NCI-H82 treated with DMSO at 0.1 percent for 48 hours (cell line): ENCODE measurements around the gene ZBTB33.
A peak's percentile ranks its signal among the peaks of the same experiment; 100 is the strongest.

ENCODE experiments used
- DNase-seq: peaks from one replicate; lab custom pipeline; 2025; ENCODE audit not compliant: unreplicated experiment; lab: John Stamatoyannopoulos, UW

ZBTB33 gene

GRCh38 chrX:120262859-120263708 lies 12.5 kb downstream of the ZBTB33 start:
- DNase-seq: no peak

DNA sequence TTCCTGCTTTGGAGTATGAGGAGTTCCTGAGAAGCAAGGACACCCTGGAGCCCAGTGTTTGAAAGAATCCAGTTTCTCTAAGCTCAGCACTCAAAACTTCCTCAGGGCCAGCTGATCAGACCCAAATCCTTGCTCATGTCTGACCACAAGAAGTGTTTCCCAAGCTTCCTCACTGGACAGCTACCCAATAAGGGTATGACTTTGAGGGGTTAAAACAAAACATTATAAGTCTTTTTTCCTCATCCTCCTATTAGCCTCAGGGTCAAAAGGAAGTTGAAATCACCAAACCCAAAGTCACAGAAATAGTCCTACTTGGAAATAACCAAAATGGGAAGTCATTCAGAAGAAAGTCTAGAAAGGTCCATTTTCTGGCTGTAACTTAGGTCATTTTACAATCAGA lies 13.7 kb downstream of the ZBTB33 start:
- no peak for DNase-seq

DNA sequence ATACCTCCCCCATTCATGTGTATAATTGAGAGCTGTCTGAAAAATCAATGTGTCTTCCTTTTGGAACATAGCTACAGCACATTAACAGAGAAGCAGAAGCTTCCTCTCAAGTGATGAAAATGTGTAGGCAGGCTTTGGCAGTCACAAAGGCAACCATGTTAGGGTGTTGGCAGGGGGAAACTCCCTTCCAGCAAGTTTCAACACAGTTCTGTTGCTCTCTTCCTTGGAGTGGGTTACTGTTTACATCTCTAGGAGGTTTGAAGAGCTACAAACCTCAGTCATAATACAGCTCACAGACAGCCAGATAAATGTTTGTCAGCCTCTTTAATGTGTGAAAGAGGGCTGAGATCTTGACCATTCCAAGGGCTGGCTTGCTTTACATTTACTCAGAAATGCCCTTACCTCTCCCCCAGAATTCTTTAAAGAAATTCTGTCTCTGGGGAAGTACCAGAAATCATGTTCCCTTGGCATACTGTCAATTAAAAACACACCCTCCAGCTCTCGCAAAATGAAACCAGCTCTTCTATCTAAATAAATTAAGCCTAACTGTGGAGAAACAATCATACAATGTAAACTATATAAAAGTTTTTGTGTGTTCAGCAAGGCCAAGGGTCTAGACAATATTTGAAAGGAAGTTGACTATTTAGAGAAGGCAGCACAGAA lies 18.9 kb downstream of the ZBTB33 start:
- no peak for DNase-seq

DNA sequence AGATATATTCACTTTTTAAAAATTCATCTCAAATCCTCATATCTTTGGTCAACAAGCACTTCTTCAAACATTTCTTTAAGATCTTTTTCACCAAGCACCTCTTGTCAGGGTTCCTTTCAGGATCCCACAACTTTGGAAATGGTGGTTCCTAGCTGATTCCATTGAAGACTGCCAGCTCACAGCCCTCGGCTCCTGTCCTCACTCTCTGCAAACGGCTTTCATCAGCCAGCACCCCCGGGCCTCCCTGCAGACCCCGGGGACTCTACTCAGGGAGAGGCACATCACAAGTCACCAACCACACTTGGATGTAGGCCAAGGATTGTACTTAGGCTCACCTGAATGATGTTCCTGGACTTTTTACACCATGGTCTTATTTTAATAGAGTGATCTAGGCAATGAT lies 20.0 kb downstream of the ZBTB33 start:
- DNase-seq: no peak

DNA sequence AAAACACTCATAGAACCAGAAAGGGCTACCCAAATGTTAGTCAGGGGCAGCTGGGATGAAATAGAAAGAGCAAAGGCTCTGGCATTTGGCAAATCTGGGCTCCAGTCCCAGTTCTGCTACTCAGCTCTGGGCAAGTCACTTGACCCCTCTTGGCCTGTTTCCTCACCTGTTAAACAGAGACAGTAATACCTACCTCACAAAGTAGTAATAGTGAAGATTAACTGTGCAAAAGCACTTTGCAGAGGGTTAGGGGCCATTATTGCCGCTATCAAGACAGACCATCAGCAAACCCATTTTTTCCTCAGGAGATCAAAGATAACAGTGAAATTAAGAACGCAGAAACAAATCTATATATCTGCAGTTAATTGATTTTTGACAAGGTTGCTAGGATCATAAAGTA lies 20.6 kb downstream of the ZBTB33 start:
- DNase-seq: no peak

DNA sequence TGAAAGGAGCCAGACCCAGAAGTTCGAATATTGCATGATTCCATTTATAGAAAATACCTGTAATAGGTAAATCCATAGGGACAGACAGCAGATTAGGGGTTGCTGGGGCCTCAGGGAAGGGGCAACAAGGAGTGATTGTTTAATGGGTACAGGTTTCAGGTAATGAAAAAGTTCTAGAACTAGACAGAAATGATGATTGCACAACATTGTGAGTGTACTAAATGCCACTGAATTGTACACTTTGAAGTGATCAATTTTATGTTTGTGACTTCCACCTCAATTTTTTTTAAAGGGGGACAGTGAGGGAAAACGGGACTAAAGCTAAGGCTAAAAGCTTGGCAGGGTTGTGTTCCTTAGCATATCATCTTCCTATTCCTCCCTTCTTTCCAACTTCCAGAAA lies 23.5 kb downstream of the ZBTB33 start:
- no peak for DNase-seq

- DNase-seq: no peak
These were observed 24.3 kb downstream of the ZBTB33 start for GRCh38 chrX:120274958-120275357.

DNA sequence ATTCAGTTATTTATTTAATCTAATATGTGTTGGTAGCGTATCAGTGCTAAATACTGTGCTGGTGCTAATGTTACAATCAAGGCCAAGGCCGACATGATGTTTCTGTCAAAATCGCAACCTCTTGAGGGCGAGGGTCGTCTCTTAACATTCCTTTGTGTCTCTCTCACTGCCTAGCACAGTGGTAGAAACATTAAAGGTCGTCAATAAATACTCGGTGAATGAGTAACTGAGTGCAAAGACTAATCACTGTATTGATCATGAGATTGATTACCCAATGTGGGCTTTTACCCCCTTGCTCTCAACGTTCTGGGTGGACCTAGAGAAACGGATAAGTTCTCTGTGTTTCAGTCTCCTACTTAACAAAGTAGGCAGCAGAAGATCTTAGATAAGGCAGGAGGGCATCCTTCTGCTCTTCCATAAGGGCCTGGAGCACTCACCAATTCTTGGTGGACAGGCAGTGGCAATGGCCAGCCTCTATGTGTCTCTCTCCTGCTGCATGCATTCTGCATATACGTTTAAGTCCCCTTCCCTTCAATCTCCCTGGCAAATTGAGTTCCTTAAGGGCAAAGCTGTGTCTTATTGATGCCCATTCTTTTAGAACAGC lies 30.5 kb downstream of the ZBTB33 start:
- DNase-seq: no peak

- no peak for DNase-seq
These were observed 31.1 kb downstream of the ZBTB33 start for GRCh38 chrX:120281761-120282160.

DNA sequence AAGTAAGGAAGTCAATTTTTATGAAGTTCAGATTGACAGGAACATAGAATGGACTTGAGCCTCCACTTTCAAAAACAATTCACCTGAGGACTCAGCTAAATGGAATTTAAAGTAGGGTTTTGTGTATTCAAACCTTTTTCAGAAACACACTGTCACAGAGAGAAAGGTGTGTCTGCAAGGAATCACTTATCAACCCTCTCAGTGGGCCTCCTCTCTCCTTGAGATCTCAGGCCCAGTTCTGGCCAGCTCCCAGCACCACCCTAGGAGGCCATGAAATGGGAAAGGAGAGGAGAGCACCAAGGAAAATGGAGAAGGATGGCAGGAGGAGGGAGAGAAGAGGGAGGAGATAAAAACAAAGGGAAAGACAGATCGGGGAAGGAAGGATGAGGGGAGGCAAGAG lies 32.1 kb downstream of the ZBTB33 start:
- DNase-seq: no peak

- no peak for DNase-seq
These were observed 36.3 kb downstream of the ZBTB33 start for GRCh38 chrX:120286733-120287512.

- DNase-seq: no peak
These were observed 37.0 kb downstream of the ZBTB33 start for GRCh38 chrX:120287513-120288112.

DNA sequence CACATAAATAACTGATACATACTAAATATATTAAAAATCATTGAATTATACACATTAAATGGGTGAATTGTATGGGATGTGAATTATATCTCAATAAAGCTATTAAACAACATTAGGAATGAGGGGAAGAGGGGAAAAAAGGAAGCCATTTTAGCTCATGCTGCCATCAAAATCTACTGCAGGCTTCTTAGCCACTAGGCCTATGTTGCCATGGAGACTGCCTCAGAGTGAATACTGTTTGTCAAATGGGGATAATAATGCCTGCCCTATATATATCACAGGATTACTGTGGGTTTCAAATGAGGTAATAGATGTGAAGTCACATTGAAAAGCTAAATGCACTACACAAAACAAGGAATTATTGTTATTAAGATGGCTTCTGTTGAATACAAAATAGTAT lies 39.5 kb downstream of the ZBTB33 start:
- no peak for DNase-seq

DNA sequence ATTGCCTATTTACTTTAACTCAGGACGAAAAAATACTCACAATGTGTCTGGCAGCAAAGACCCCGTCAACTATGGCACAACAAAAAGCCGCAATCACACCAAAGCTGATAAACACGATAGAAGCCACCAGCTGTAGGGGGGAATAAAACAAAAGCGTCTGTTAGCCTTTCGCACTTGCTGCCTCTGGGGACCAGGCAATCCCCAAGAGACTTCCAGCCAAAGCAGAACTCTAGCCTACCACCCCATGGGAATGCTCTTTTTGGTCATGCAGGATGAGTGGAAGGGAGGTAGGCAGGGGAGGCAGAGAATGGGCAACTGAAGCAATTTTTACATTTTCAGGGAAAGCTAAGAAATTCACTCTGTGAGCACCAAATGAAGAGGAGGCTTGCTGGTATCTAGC lies 40.6 kb downstream of the ZBTB33 start:
- DNase-seq: no peak

DNA sequence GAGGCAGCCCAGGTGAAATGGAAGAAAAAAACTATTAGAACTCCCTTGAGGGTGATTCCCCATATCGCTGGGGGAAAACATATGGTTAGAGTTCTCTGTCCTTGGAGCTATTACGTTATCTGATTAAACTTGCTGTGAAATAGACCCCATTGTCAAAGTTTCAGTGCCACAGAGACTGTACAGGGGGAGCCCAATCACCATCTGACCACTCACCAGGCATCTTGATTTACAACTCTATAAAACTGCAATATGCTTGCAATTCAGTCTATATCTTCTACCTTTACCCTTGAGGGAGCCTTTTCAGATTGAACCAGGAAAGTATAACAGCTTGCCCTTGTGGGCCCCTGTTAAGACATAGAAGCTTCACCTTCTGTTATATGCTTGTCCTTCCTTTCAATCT lies 42.4 kb downstream of the ZBTB33 start:
- DNase-seq: peak; percentile 17

DNA sequence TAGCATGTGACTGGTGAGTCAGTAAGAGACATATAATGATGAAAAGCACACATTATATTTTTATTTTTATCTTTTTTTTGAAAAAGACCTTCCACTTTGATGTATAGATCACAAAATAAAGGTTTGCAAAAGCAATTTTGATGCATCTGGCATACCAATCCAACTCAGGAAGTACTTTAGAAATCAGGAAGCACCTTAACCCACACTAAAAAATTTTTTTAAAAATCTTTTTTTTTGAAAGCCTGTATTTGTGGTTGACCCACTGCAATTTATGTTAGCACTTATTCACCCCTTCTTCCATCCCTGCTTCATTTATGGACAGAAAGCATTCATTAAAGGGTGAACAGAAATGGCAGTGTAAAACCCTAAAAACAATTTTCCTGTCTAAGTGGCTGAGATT lies 44.0 kb downstream of the ZBTB33 start:
- DNase-seq: no peak

GRCh38 chrX:120297923-120298322 lies 47.3 kb downstream of the ZBTB33 start:
- no peak for DNase-seq

DNA sequence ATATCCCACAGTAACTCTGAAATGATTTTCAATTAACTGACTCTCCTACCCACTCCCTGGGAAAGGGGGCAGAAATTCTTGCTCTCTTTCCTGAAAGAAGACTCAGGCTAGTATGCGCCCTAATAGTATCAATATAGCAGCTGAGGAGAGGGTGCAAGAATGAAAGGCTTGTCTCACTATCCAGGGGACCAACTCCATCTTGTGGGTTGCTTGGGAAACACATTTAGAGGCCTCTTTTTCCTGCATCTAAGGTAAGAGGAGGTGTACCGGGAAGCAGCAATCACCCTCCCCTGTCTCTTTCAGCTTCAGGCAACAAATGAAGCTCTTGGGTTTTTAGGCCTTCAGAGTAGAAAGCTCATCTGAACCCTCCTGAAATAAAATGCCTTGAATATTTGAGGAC lies 49.3 kb downstream of the ZBTB33 start:
- no peak for DNase-seq

DNA sequence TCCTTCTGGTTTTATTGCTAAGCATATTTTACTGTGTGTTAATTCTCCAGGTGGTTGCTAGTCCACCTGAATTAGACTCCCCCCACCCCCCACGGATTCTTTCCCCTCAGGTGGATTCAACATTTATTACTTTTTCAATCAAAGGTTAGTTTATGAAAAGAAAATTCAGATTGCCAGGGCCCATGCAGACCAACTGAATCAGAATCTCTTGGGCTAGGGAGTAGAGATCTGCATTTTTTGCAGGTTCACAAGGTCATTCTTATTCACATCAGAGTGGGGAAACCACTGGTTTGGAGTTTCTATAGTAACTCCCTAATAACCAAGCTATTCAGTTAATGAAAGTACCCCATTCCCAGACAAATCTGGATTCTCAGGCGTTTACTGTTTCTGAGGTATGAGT lies 50.9 kb downstream of the ZBTB33 start:
- no peak for DNase-seq

- DNase-seq: no peak
These were observed 51.3 kb downstream of the ZBTB33 start for GRCh38 chrX:120301960-120302359.

GRCh38 chrX:120302434-120302833 lies 51.8 kb downstream of the ZBTB33 start:
- DNase-seq: no peak
